ENCODE data around the gene CERCAM.
"Not testable (repeated sequence)": the region's sequence is repeated elsewhere in the genome, so short reads cannot be mapped to it uniquely, and the experiment has no call there.

CERCAM gene

GRCh38 chr9:128393970-128394369 is 26.7 kb upstream of the CERCAM start:
- no peak for DNase-seq

DNA sequence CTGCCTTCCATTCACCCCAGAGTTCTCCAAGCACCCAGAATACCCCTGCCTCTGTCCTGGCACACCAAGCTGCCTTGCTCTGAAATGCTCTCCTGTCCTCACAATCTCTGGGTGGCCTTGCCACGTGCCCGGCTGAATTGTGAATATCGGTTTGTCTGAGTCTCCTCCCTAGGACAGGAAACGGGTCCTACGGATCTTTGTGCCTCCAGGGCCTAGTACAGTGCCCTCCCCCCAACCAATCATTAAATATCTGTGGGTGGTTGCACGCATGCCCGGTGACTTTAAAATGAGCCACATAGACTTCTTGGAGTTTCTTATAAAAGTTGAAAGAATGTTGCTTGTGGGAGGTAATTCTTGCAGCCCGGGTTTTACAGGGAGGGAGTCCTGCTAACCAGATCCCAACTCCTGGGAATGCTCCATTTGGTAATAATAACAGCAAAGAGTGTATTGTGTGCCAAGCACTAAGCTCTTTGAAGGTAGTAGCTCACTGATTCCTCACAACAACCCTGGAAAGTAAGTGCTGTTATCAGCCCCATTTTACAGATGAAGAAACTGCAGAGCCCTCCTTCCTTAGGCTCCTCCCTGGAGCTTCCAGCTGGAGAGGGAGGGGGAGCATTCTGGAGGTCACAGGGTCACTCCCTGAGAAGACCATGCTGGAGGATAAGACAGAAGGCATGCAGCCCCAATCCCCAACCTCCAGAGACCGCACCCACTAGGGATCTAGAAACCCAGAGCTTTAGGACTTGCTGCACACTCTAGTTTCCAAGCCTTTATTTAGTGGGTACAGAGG is 26.1 kb upstream of the CERCAM start:
- DNase-seq = no peak

DNA sequence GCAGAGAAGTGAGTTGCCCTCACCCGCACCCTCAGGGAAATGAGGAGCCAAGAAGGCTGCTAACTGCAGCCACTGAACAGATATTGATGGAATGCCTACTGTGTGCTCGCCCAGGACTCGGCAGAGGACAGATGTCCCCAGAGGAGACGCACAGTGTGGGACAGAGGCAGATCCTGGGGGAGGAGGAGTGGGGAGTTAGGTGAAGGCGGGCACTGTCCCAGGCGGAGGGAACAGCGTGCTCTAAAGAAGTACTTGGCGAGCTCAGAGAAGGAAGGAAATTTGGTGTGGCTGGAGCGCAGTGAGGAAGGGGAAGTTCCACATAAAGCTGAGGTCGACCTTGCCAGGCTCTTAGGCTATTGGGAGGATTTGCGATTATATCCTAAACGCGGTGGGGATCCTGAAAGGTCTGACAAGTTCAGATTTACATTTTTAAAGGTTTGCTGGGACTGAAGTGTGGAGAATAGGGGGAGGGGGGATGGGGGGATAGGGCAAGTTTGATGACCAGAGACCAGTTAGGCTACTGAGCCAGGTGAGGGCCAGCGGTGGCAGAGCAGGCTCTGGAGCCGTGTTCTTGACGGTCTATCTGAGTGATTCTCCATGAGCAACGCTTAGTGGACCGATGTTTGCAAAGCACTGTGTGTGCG is 23.6 kb upstream of the CERCAM start:
- DNase-seq = no peak

DNA sequence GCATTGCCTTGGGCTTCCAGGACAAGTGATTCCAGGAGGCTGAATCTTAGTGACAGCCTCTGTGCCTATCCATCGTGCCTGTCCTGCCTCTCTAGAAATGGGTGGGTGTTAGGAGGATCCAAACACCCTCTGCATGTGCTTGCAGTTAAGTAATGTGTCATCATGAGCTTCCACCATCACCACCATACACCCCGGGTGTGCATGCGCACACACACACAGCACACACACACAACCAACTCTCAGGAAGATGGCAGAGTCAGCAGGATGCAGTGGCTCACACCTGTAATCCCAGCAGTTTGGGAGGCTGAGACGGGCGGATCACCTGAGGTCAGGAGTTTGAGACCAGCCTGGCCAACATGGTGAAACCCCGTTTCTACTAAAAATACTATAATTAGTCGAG is 22.8 kb upstream of the CERCAM start:
- DNase-seq = no peak

DNA sequence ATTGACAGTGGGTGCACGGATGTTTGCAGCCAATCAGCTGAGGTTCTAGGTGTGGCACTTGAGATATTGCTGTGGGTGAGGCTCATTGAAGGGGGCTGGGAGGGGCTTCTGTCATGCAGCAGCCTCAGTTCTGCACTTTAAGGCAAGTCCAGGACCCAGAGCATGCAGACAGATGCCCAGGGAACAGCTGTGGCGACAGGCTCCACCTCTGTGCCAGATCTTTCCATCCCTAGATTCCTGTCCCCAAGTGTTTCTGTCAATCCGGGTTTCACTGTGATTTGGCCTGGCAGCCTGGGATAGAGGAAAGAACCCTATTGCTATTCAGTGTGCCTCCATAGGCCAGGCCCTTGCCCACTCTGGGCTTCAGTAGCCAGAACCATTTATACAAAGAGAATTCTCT is 20.8 kb upstream of the CERCAM start:
- no peak for DNase-seq

GRCh38 chr9:128404560-128404959 is 16.1 kb upstream of the CERCAM start:
- DNase-seq = no peak

- DNase-seq = no peak
These were observed 15.4 kb upstream of the CERCAM start for GRCh38 chr9:128405077-128405779.

DNA sequence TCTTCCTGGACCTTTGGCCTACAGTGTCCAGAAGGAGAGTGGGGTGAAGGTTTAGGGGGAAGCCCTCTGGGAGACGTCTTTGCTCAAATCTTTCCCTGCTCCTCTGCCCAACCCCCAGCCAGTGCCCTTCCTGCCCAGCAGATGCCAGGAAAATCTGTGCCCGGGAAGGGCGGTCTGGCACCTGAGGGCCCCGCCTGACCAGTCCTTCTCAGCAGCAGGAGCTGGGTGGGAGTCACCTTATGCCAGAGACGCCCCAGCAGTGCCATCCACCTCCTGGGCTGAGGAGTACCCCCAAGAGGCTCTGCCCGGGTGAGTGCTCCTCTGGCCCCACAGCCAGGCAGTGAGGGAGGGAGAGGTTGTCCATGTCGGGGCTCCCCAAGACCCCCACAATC is 14.9 kb upstream of the CERCAM start:
- no peak for DNase-seq

GRCh38 chr9:128406848-128407391 is 13.7 kb upstream of the CERCAM start:
- no peak for DNase-seq

DNA sequence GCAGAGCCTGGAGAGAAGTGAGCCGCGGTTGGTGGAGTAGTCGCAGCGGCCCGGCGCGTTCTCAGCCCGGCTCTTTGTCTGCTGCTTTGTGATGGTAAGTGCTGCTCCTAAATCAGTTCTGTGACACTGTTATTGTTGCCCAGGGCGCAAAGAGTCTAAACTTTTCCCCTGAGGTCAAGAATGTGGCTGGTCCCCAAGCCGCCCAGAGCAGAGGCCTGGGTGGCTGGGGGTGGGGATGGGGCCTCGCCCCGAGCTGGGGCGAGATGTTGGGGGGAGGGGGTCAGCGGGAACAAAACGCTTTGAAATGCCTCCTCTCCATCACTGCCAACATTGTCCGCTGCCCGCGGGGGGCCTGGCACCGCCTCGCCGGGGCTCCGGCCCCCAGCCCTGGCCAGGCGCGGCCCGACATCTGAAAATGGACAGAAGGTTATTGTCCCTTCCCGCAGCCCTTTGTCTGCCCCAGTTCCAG is 11.7 kb upstream of the CERCAM start:
- no peak for DNase-seq

- no peak for DNase-seq
These were observed 11.2 kb upstream of the CERCAM start for GRCh38 chr9:128409450-128409849.

DNA sequence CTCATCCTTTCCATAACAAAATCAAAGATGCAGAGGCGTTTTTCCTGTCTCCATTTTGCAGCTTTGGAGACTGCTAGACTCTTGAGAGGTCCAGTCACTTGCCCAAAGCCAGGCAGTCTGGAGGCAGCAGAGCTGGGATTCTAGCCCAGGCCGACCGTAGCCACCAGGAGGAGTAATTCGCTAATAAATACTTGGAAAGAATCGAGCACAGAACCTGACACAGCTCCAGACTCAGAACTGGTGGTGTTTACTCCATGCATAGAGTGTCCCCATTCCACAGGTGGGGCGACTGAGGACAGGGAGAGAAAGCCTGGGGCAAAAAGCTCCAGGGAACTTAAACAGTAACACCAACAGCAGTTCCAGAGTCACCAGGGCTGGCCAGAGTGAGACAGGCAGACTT is 10.7 kb upstream of the CERCAM start:
- DNase-seq = no peak

DNA sequence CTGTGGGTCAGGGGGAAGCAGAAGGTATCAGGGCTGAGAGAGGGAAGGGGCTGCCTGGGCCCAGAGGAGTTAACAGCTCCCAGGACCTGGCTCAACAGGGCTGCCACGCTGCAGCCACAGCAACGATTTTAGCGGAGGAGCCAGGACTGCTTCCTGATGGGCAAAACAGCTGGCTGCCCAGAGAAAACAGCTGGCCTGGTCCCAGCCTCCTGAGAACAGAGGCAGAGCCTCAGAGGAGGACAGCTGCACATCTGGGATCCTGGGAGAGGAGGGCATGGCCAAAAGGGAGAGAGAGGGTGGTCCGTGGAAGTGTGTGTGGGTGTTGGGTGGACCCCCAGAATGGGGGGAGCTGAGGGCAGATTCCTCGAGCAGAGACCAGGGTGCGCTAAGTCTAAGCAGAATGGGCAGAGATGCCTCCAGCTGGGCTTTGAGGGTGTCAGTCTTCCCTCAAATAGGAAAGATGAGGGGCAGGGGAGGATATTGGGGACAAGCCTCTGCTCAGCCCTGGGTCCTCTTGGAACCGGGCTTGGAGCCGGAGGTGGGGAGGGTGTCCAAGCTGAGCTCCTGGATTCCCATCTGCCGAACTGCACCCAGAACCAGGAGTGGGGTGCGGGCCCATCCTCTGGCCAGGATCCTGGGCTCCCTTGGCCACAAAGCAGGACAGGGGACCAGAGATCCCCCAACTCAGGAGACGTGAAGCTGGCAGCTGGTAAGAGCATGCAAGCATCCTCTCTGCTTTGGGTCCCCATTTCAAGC is 9.1 kb upstream of the CERCAM start:
- no peak for DNase-seq

DNA sequence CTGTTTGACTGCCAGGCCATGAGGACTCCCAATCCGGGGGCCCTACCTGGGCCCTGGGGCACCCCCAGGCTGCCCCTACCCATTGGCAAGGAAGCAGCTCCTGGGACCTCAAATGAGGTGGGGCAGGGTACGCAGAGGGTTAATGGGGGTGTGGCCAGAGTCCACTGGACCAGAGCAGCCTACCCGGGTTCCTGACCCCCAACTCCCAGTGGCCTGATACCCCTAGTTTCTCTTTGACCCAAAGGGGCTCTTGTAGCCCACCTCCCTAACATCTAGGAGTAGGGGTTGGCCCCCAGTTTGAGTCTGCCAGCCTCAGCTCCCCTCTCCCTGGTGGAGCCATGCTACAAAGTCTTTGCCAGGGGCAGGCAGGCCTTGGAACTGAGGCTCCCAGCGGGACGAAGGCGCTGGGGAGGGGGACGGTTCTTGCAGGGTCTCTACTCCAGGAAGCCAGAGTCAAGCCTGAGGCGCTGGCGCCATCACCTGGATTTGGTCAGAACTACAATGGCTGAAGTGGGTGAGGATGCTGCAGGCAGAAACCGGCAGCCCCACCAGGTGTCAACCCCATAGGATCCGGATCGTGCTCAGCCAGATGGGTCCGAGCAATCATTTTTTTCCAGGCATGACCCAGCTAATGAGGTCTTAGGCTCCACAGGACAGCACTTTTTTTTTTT is 8.4 kb upstream of the CERCAM start:
- peak; percentile 15 to 49 for DNase-seq

GRCh38 chr9:128413728-128414127 is 6.9 kb upstream of the CERCAM start:
- not testable (repeated sequence) for DNase-seq

GRCh38 chr9:128414461-128414860 is 6.2 kb upstream of the CERCAM start:
- no peak for DNase-seq

DNA sequence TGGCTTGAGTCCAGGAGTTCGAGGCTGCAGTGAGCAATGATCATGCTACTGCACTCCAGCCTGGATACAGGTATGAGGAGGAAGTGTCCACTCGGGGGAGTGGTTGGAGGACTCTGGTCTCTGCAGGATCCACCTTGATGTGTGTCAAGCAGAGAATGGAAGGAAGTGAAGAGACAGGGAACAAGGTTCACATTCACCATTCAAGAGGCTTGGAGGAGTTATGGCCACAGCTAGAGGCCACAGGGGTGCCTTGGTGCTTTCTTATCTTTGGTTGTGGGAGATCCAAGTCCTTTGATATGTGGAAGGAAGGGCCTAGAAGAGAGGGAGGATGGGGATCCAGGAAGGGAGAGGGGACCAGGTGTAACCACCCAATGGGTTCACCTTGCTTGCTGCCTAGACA is 5.4 kb upstream of the CERCAM start:
- no peak for DNase-seq

DNA sequence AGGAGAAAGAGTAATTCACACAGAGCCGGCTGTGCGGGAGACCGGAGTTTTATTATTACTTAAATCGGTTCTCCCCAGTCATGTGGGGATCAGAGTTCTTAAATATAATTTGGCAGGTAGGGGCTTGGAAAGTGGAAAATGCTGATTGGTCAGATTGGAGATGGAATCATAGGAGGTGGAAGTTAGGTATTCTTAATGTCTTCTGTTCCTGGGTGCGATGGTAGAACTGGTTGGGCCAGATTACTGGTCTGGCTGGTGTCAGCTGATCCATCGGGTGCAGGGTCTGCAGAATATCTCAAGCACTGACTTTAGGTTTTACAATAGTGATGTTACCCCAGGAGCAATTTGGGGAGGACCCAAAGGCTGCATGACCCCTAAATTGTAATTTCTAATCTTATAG is 4.6 kb upstream of the CERCAM start:
- no peak for DNase-seq

DNA sequence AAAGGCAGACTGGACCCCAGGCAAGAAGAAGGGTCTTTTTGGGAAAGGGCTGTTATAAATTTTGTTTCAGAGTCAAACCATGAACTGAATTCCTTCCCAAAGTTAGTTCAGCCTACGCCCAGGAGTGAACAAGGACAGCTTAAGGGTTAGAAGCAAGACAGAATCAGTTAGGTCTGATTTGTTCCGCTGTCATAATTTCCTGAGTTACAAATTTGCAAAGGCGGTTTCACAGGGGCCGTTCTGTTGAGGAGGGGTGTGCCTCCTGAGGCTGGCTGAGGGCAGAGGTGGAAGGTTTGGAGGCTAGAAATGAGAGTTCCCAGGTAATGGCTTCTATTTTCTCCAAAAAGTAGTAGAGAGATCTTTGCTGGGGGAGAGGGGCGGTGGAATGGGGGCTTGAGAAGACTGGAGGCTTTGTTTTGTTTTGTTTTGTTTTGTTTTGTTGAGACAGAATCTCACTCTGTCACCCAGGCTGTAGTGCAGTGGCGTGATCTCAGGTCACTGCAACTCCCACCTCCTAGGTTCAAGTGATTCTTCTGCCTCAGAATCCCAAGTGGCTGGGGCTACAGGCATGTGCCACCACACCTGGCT is 4.1 kb upstream of the CERCAM start:
- no peak for DNase-seq

GRCh38 chr9:128419061-128419925 is 1.4 kb upstream of the CERCAM start:
- DNase-seq = no peak

Measured in activated CD4-positive, alpha-beta T cell treated with anti-CD3 and anti-CD28 coated beads for 4 hours (primary cell).